Nephron progenitor cell (in vitro differentiated cells): ENCODE results near the gene HECTD1.
A peak's percentile ranks its signal among the peaks of the same experiment; 100 is the strongest.
"Not testable (repeated sequence)": the region's sequence is repeated elsewhere in the genome, so short reads cannot be mapped to it uniquely, and the experiment has no call there.

Experiments used
- DNase-seq: peaks from one replicate; pipeline ENCODE4 v3.0.0; 2021
- H3K27ac Mint-ChIP-seq: 2 replicates; pipeline ENCODE4 v1.8.0; 2021; ENCODE audit warnings: mild to moderate bottlenecking, moderate library complexity, mixed read lengths
- H3K27me3 Mint-ChIP-seq: 2 replicates; pipeline ENCODE4 v1.8.0; 2021; ENCODE audit warnings: mild to moderate bottlenecking, low read depth, mixed read lengths; ENCODE audit not compliant: poor library complexity
- H3K36me3 Mint-ChIP-seq: 2 replicates; pipeline ENCODE4 v1.8.0; 2021; ENCODE audit warnings: low read depth, mixed read lengths
- H3K4me1 Mint-ChIP-seq: 2 replicates; pipeline ENCODE4 v1.8.0; 2021; ENCODE audit warnings: mixed read lengths
- H3K4me3 Mint-ChIP-seq: 2 replicates; pipeline ENCODE4 v1.8.0; 2021; ENCODE audit warnings: mild to moderate bottlenecking, moderate library complexity, mixed read lengths
- H3K9me3 Mint-ChIP-seq: 2 replicates; pipeline ENCODE4 v1.8.0; 2021; ENCODE audit warnings: mild to moderate bottlenecking, moderate library complexity, mixed read lengths
- TF ChIP-seq, protein P1 (sequence below): fragments of 200-600 bp; sonication (generic); IDR thresholded peaks from 2 replicates; pipeline ENCODE4 v1.5.0; 2021; ENCODE audit warnings: antibody characterized with exemption

HECTD1 gene

DNA sequence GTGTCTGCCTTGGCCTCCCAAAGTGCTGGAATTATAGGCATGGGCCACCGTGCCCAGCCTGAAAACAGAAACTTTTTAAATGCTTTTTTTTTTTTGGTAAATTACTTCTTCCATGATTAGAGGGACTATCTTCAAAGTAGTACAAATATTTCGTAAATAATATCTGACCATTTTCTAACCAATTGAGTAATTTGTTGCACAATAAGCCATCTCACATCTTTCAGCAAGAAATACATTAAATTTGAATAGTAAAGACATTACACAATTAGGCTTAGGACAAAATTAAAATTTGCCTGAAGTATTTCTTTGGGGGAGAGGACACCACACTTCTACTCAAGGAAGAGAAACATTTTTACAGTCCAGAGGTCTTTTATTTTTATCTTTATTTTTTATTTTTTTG lies 96.7 kb downstream of the HECTD1 start:
- Mint-ChIP-seq H3K27me3 (no peaks in the 10 kb centered on the region), H3K36me3 (peaks cover 69% of the 10 kb centered on the region), H3K4me1 (no peaks in the 10 kb centered on the region), H3K9me3 (no peaks in the 10 kb centered on the region), H3K4me3 (no peak overlapping the region), H3K27ac (no peak overlapping the region)
- TF ChIP-seq, protein P1, sequence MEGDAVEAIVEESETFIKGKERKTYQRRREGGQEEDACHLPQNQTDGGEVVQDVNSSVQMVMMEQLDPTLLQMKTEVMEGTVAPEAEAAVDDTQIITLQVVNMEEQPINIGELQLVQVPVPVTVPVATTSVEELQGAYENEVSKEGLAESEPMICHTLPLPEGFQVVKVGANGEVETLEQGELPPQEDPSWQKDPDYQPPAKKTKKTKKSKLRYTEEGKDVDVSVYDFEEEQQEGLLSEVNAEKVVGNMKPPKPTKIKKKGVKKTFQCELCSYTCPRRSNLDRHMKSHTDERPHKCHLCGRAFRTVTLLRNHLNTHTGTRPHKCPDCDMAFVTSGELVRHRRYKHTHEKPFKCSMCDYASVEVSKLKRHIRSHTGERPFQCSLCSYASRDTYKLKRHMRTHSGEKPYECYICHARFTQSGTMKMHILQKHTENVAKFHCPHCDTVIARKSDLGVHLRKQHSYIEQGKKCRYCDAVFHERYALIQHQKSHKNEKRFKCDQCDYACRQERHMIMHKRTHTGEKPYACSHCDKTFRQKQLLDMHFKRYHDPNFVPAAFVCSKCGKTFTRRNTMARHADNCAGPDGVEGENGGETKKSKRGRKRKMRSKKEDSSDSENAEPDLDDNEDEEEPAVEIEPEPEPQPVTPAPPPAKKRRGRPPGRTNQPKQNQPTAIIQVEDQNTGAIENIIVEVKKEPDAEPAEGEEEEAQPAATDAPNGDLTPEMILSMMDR = no peak
- no peak for DNase-seq

DNA sequence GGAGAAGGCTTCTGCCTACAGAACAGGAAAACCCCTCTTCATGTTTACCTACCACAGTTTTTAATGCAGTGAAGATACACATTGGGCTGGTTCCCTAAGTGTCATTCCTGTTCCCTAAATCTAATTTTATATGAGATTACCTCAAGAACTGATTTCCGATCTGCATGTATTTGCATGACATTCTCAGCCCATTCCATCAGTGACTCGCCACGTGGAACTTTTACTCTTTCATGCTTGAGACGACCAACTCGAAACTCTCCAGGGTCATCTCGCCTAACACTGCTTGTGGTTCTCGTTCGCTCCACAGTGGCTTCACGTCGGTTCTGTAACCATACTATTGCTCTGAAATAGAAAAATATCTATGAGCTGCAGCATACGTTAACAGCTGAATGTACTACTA lies 98.3 kb downstream of the HECTD1 start:
- Mint-ChIP-seq H3K4me1 (no peaks in the 10 kb centered on the region), H3K4me3 (no peak overlapping the region), H3K27me3 (no peaks in the 10 kb centered on the region), H3K9me3 (peaks cover 4% of the 10 kb centered on the region), H3K27ac (no peak overlapping the region), H3K36me3 (peaks cover 74% of the 10 kb centered on the region)
- TF ChIP-seq, protein P1 = no peak
- DNase-seq = no peak

DNA sequence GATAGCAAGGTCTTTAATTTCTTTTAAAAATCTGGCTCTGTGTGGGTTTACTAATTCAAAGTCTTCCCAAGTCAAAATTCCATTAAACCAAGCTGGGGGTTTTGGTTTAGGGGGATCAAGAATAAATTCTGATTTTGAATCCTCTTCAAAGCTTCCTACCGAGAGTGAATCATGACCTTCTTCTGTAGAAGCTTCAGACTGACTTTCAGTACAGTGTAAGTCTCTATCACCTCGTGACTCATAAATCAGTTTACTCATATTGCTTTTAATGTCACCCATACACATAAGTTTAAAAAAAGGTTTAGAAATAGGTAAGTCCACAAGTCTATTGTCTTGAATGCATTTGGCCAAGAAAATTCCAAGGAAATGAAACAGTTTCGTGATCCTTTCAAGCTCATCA lies 100.8 kb downstream of the HECTD1 start:
- TF ChIP-seq, protein P1 = no peak
- no peaks in the 10 kb centered on the region for H3K27me3 Mint-ChIP-seq
- H3K9me3 Mint-ChIP-seq = peaks cover 23% of the 10 kb centered on the region
- DNase-seq = no peak
- H3K36me3 Mint-ChIP-seq = peaks cover 77% of the 10 kb centered on the region
- no peaks in the 10 kb centered on the region for H3K4me1 Mint-ChIP-seq
- no peak overlapping the region for H3K4me3 Mint-ChIP-seq
- H3K27ac Mint-ChIP-seq = peak overlapping the region; percentile 29

DNA sequence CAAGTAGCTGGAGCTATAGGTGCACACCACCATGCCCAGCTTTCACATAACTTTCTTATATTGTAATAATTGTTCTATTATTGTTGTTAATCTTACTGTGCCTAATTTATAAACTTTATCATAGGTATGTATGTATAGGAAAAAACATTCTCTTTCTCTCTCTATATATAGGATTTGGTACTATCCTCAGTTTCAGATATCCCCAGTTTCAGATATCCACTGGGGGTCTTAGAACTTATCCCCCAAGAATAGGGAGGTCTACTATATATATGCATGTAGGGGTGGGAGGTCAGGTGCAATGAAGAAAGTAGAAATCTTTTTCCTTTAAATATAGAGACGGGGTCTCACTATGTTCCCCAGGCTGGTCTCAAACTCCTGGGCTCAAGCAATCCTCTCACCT lies 110.5 kb downstream of the HECTD1 start:
- H3K36me3 Mint-ChIP-seq = peaks cover 51% of the 10 kb centered on the region
- TF ChIP-seq, protein P1 = no peak

DNA sequence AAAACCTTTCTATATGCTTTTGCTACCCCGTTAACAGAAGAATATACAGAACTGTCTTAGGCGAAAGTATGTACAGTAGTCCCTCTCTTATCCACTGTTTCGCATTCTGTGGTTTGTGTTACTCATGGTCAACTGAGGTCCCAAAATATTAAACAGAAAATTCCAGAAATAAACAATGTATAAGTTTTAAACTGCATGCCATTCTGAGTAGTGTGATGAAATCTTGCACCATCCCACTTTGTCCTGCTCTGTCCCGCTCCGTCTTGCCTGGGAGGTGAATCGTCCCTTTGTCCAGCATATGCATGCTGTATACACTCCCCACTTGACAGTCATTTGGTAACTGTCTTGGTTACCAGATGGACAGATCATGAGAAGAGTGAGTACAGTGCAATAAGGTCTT lies 111.3 kb downstream of the HECTD1 start:
- H3K27me3 Mint-ChIP-seq = peaks cover 6% of the 10 kb centered on the region
- no peak overlapping the region for H3K27ac Mint-ChIP-seq
- no peak overlapping the region for H3K4me3 Mint-ChIP-seq
- H3K9me3 Mint-ChIP-seq = no peaks in the 10 kb centered on the region
- H3K36me3 Mint-ChIP-seq = peaks cover 42% of the 10 kb centered on the region
- TF ChIP-seq, protein P1 = no peak
- peaks cover 7% of the 10 kb centered on the region for H3K4me1 Mint-ChIP-seq
- no peak for DNase-seq

More for the DNA sequence above, 110.5 kb downstream of the HECTD1 start:
- no peak overlapping the region for H3K27ac Mint-ChIP-seq
- H3K9me3 Mint-ChIP-seq = peaks cover 4% of the 10 kb centered on the region
- H3K27me3 Mint-ChIP-seq = peaks cover 6% of the 10 kb centered on the region
- no peak overlapping the region for H3K4me3 Mint-ChIP-seq
- no peak for DNase-seq
- no peaks in the 10 kb centered on the region for H3K4me1 Mint-ChIP-seq

DNA sequence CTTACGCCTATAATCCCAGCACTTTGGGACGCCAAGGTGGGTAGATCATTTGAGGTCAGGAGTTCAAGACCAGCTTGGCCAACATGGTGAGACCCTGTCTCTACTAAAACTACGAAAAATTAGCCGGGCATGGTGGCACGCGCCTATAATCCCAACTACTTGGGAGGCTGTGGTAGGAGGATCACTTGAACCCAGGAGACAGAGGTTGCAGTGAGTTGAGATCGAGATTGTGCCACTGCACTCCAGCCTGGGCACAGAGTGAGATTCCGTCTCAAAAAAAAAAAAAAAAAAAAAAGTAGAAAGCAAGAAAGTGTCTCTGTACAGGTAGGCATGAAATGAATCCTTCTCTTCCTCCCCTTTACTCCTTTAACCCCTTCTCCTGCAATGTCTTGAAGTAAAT lies 111.8 kb downstream of the HECTD1 start:
- H3K36me3 Mint-ChIP-seq = peaks cover 38% of the 10 kb centered on the region
- H3K4me1 Mint-ChIP-seq = peaks cover 11% of the 10 kb centered on the region
- not testable (repeated sequence) for H3K9me3 Mint-ChIP-seq, H3K4me3 Mint-ChIP-seq, H3K27ac Mint-ChIP-seq, H3K27me3 Mint-ChIP-seq, DNase-seq

DNA sequence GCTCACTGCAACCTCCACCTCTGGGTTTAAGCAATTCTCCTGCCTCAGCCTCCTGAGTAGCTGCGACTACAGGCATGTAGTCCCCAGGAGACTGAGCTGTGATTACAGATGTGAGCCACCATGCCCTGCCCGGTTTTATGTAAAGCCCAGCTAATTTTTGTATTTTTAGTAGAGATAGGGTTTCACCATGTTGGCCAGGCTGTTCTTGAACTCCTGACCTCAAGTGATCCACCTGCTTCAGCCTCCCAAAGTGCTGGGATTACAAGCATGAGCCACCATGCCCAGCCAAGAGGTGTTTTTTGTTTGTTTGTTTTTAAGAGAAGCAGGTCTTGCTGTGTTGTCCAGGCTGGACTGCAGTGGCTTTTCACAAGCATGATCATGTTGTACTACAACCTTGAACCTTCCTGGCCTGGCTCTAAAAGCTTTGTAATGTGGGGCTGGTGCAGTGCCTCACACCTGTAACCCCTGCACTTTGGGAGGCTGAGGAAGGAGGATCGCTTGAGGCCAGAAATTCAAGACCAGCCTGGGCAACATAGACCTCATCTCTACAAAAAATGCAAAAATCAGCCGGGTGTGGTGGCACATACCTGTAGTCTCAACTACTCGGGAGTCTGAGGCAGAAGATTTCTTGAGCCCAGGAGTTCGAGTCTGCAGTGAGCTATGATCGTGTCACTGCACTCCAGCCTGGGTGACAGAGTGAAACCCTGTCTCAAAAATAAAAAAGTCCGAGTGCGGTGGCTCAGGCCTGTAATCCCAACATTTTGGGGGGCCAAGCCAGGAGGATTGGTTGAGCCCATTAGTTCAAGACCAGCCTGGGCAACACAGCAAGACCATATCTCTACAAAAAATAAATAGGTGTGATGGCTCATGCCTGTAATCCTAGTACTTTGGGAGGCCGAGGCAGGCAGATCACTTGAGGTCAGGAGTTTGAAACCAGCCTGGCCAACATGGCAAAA lies 113.4 kb downstream of the HECTD1 start:
- H3K27ac Mint-ChIP-seq, H3K4me3 Mint-ChIP-seq, H3K27me3 Mint-ChIP-seq, DNase-seq, H3K9me3 Mint-ChIP-seq: not testable (repeated sequence)
- H3K36me3 Mint-ChIP-seq = peaks cover 24% of the 10 kb centered on the region
- H3K4me1 Mint-ChIP-seq = peaks cover 12% of the 10 kb centered on the region
